Right atrium auricular region (tissue), 2 donors: ENCODE measurements around the gene DTX1. TPM values are rescaled to one million over a fixed set of nuclear protein-coding genes. Genes with fewer than 3 reads are reported as not detected.

Experiments used
- DNase-seq: peaks from one replicate; pipeline ENCODE4 v3.0.0-alpha.2; 2019; ENCODE audit warnings: low spot score
- H3K27ac ChIP-seq, 2 donors: fragments of 200-600 bp; sonication (generic); 1 replicate in 1 of 2; 2 replicates in 1 of 2; pipeline ENCODE4 v1.5.1; 2016 to 2019
- H3K27me3 ChIP-seq, 2 donors: fragments of 200-600 bp; sonication (generic); one replicate each; pipeline versions ENCODE4 v1.5.1 to v1.6.0; 2017 to 2019
- H3K36me3 ChIP-seq: fragments of 200-600 bp; sonication (generic); one replicate; pipeline ENCODE4 v1.5.1; 2016
- H3K4me1 ChIP-seq, 2 donors: fragments of 200-600 bp; sonication (generic); one replicate each; pipeline versions ENCODE4 v1.5.1 to v1.6.0; 2017 to 2019
- H3K4me3 ChIP-seq, 2 donors: fragments of 200-600 bp; sonication (generic); 1 replicate in 1 of 2; 2 replicates in 1 of 2; pipeline ENCODE4 v1.5.1; 2017 to 2019; ENCODE audit warnings: mild to moderate bottlenecking in 1 of 2, moderate library complexity in 1 of 2
- H3K9me3 ChIP-seq, 2 donors: fragments of 200-600 bp; sonication (generic); one replicate each; pipeline ENCODE4 v1.5.1; 2019
- CTCF ChIP-seq, 2 donors: fragments of 200-600 bp; sonication (generic); IDR thresholded peaks; one replicate each; pipeline ENCODE4 v1.5.1; 2019; ENCODE audit warnings: antibody characterized with exemption in 2 of 2
- total RNA-seq, 2 donors: library from RNA; depleted of rRNA; stranded (reverse); fragments of >200 nt; gene quantifications; one replicate each; pipeline ENCODE4 v1.1.0, GENCODE V29; 2016

DTX1 gene
- total RNA-seq, 2 donors from 2014 or later = 1.2 to 4.0 TPM

GRCh38 chr12:113089839-113090238, 33.3 kb downstream of the DTX1 start:
- DNase-seq = no peak
- Histone ChIP-seq H3K4me1 (peaks cover 0 to 8% of the 10 kb centered on the region in 2 donors), H3K27ac (no peak overlapping the region), H3K9me3 (no peaks in the 10 kb centered on the region), H3K36me3 (no peaks in the 10 kb centered on the region), H3K4me3 (no peak overlapping the region), H3K27me3 (no peaks in the 10 kb centered on the region)
- no peak for TF ChIP-seq CTCF (IDR thresholded peaks at IDR 0.05)

- Histone ChIP-seq H3K36me3 (no peaks in the 10 kb centered on the region), H3K4me1 (peaks cover 0 to 8% of the 10 kb centered on the region in 2 donors), H3K4me3 (no peak overlapping the region), H3K27ac (no peak overlapping the region), H3K9me3 (no peaks in the 10 kb centered on the region), H3K27me3 (no peaks in the 10 kb centered on the region)
- no peak for TF ChIP-seq CTCF (IDR thresholded peaks at IDR 0.05)
- no peak for DNase-seq
Observed at GRCh38 chr12:113090740-113091139, 34.2 kb downstream of the DTX1 start.

- DNase-seq = no peak
- TF ChIP-seq CTCF (IDR thresholded peaks at IDR 0.05) = no peak
- no peak overlapping the region for H3K4me3 ChIP-seq
- no peaks in the 10 kb centered on the region for H3K36me3 ChIP-seq
- no peaks in the 10 kb centered on the region for H3K27me3 ChIP-seq
- no peak overlapping the region for H3K27ac ChIP-seq
- no peaks in the 10 kb centered on the region for H3K9me3 ChIP-seq
- peaks cover 0 to 8% of the 10 kb centered on the region in 2 donors for H3K4me1 ChIP-seq
Observed at GRCh38 chr12:113091506-113091905, 35.0 kb downstream of the DTX1 start.

GRCh38 chr12:113092607-113093408, 36.3 kb downstream of the DTX1 start:
- no peak for TF ChIP-seq CTCF (IDR thresholded peaks at IDR 0.05)
- peak overlapping the region in 1 of 2 donors; percentile 5 for H3K4me3 ChIP-seq
- no peak overlapping the region for H3K27ac ChIP-seq
- H3K36me3 ChIP-seq = no peaks in the 10 kb centered on the region
- DNase-seq = no peak
- peaks cover 0 to 8% of the 10 kb centered on the region in 2 donors for H3K4me1 ChIP-seq
- H3K9me3 ChIP-seq = no peaks in the 10 kb centered on the region
- H3K27me3 ChIP-seq = no peaks in the 10 kb centered on the region

- Histone ChIP-seq H3K9me3 (no peaks in the 10 kb centered on the region), H3K27ac (no peak overlapping the region), H3K4me1 (peaks cover 0 to 14% of the 10 kb centered on the region in 2 donors), H3K4me3 (peak overlapping the region in 1 of 2 donors; percentile 5), H3K36me3 (no peaks in the 10 kb centered on the region), H3K27me3 (no peaks in the 10 kb centered on the region)
- no peak for DNase-seq
- no peak for TF ChIP-seq CTCF (IDR thresholded peaks at IDR 0.05)
Observed at GRCh38 chr12:113093409-113094101, 37.0 kb downstream of the DTX1 start.
